Measurements from ENCODE around the gene TLX3.

TLX3 gene

DNA sequence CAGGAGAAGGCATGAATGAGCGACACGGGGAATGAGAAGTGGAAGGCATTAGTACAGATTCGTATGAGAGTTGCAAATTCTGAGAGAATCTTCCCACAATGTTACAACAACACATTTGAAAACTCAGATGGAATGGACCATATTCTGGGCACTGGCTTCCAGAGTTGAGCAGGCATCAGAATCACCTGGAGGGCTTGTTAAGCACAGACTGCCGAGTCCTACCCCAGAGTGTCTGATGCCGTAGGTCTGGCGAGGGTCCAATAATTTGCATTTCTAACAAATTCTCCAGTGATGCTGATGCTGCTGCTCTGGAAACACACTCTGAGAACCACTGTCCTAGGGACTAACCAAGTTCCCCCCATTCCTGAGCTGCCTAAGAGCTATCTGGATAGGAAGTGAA, 2.9 kb upstream of the TLX3 start:
- no peak for DNase-seq

DNA sequence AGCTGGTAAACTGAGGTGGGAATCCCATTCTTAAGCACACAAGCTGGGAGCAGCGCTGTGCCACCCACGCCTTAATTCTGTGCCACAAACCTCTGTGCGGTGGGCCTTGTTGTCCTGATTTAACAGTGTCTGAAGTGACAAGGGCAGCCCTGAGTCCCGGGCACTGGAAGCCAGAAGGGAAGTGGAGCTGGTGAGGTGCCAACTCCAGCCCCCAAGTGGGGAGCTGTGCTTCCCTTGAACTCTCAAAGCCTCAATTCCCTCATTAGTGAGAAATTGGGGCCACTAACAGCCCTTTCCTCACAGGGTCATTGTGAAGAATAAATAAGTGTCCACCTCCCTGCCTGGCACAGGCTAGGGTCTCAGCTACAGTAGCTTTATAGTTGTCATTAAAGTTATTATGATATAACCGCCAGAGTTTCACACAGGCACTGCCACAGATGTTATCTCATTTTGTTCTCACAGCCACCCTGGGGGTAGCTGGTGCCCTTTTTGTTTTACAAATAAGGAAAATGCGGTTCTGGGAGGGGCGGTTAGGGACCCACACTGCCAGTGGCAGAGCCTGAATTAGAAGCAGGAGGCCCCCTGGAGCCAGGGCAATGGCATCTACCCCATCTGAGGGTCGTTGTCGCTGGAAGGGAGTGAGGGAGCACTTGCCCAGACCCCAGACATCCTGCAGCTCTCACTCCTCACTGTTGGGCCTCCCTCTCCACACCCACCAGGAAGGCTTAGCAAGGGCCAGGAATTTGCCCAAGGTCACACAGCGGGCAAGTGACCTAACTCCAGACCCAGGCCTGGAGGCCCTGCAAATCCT, 2.1 kb upstream of the TLX3 start:
- peak; percentile 25 for DNase-seq

DNA sequence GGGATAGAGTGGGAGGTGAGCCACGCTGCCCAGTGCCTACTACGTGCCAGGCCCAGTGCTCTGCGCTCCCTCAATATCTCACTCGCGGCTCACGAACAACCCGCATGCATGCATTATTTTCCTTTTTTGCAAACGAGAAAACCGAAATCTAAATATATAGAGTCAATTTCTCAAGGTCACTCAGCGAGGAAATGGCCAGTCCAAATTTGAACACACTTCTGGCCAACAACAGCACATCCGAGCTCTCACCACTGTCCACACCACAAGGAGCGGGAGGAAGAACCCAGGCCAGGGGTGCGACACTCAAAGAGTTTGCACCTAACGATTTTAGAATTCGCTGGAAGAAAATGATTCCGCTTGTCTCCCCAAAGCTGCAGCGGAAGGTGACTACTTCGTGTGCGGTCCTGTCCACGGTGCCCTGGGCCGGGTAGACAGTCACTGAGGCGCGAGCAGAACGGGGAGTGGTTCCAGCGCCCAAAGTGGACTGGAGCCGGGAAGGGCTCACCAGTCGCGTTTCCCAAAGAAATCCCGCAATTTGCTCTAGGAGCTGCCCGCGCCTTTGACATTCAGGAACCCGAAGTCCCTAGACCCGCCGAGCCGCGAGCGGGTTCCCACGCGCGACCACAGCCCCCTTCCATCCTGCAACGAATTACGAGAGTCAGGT, 1.1 kb upstream of the TLX3 start:
- peak; percentile 74 for DNase-seq

DNA sequence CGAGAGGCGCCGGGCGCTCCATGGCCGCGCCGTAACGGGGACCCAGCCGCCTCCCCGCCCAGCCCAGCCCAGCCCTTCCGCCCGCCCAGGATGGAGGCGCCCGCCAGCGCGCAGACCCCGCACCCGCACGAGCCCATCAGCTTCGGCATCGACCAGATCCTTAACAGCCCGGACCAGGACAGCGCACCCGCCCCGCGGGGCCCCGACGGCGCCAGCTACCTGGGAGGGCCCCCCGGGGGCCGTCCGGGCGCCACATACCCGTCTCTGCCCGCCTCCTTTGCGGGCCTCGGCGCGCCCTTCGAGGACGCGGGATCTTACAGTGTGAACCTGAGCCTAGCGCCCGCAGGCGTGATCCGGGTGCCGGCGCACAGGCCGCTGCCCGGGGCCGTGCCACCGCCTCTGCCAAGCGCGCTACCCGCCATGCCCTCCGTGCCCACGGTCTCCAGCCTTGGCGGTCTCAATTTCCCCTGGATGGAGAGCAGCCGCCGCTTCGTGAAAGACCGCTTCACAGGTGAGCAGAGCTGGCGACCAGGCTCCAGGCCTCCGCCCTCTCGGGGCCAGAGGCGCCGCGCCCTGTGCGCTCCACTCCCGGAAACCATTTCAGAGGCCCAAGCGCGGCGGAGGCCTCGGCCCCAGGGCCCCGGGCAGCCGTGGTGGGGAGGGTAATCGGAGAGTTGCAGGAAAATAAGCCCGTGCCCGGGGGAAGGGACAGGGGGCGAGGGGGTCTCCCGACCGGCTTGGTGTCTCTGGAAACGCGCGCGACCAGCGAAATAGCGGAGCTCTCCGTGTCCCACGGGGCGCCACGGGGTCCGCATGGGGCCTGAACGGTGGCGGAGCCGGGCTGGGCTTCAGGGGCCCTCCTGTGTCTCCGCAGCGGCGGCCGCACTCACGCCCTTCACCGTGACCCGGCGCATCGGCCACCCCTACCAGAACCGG, 496 bp downstream of the TLX3 start:
- peak; percentile 72 for DNase-seq

DNA sequence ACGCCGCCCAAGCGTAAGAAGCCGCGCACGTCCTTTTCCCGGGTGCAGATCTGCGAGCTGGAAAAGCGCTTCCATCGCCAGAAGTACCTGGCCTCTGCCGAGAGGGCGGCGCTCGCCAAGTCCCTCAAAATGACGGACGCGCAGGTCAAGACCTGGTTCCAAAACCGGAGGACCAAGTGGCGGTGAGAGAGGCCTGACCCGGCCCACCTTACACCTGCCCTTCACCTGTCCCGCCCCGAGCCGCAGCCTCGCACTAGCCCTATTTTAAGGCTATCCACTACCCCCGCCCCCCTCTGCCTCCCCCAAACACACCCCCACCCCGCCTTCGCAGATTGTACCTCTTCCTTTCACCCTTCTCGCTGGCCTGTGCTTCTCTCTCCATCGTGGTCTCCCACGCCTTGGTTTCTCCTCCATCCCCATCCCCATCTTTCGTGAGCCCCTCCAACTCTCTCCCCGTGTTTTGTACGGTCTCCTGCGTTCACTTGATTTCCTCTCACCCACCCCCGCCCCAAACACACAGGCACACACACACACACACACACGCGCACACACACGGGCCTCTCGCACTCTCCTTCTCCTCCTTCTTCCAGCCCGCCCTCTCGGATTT, 1.3 kb downstream of the TLX3 start:
- no peak for DNase-seq

DNA sequence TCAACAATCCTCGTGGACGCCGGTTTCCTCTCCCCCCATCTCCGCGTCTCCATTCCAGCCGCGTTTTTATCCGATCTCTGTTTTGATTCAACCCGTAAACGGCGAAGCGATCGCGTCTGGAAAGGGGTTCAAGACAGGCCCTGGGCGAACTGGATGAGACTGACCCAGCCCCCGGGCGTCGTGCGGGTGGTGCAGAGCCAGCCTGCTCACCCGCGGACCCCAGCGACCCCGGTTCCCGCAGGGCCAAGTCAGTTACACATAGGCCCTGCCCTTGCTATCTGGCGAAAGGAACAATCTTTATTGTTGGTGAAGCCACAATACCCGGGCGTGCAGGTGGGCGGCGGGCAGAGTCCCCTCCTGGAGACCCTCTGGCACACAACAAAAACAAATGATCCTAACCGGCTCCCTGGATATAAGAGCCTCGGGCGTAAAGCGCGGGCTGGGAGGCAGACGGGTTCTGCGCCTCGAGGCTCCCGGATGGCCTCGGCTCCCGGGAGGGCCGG, 1.8 kb downstream of the TLX3 start:
- DNase-seq = no peak

DNA sequence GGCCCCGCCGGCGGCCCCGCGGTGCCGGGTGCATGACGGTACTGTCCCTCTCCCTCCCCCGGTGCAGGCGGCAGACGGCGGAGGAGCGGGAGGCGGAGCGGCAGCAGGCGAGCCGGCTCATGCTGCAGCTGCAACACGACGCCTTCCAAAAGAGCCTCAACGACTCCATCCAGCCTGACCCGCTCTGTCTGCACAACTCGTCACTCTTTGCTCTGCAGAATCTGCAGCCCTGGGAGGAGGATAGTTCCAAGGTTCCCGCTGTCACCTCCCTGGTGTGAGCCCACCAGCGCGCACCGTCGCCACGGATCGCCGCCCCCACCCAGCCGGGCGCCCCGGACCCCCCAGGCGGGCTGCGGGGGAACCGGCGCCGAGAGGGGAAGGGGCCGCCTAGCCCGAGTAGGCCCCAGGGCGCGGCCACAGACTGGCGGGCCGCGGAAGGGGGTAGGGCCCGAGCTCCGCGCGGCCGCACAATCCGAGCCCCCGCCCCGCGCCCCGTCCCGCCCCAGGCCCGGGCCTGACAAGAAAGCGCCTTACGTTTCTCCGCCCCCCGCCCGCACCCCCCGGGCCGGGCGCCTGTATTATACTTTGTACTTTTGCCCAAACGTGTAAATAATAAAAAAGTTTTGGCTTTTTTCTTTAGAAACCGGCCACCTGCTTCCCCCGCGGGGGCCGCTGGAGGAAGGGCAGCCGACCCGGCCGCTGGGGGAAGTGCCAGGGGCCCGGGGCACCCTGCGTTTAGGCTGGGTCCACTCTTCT, 2.5 kb downstream of the TLX3 start:
- peak; percentile 84 for DNase-seq

DNA sequence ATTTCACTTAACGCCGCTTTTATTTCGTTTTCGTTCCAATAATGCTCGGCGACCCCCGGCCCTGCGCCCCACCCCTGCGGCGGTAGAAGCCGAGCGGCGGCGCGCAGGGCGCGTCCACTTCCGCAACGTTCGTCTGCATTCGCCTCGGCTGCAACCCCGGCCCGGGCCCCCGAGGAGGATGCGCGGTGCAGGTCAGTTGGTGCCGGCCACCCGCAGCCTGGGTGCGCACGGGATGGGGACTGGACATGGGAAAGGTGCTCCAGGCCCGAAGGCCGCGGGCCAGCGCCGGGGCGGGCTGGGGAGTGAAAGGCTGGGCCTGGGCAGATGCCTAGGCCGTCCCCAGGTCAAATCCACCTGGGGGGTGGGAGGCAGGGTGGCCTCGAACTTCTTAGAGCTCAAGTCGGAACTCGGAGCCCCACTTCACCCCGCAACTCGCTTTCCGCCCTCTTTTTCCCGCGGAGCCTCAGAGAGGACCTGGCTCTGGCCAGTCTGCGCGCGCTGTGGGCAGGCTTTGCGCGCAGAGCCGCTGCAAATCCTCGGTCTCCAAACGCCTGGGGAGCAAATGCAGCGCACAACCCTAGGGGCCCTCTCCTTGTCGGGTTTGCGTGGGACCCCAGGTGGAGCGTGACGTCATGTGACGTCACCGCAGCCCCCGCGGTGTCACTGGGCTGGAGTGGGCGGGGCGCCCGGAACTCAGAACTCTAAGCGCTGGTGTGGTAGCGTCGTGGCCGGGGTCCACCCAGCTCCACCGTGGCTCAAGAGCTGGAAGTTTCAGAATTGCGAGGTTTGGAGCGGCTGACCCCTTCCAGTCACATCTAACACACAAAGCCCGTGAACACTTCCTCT, 3.3 kb downstream of the TLX3 start:
- DNase-seq = peak; percentile 71

DNA sequence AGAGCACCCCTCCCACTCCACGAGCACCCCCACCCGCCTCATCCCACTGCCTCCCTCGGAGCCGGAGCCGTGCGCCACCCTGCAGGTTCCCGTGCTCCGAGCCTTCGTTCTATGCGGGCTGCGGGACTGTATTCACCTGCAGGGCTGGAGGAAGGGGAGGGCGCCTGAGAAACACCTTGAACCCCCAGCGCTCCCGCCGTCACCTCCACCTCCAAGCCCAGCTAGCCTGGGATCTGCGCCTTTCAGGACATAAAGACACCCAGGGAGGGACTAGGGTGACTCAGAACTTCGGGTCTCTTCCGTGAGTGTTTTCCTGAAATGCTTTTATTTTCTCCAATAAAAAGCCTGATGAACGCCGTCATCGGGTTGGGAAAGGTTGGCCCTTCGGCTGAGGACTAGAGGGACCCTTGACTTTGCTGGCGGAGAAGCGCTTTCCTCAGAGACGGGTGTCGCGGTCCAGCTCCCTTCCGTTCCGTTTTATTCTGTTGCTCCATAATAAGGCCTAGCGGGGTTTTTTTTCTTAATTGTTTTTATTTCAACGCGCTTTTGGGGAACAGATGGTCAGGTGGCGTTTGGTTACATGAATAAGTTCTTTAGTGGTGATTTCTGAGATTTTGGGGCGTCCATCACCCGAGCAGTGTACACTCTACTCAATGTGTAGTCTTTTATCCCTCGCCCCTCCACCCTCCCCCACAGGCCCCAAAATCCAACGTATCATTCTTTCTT, 4.6 kb downstream of the TLX3 start:
- DNase-seq = peak; percentile 54

DNA sequence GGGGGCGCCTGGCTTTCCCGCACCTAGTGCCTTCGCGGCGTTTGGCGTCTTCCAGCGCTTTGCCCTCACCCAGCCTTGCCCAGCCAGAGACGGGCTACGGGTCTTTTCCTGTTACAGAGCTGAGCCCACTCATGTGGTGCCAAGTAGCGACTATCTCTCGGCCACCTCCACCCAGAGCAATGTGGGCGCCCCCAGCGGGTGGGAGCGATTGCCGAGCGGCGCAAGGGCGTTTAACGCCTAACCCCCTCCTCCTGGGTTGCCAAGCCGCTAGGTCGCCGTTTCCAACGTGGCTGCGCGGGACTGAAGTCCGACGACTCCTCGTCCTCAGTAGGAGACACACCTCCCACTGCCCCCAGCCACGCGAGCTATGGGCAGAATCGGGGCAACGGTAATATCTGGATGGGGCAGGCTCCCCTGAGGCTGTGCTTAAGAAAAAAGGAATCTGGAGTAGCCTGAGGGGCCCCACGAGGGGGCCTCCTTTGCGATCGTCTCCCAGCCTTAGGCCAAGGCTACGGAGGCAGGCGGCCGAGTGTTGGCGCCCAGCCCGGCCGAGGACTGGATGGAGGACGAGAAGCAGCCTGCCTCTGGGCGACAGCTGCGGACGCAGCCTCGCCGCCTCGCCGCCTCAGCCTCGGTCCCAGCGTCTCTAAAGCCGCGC, 5.8 kb downstream of the TLX3 start:
- peak; percentile 70 for DNase-seq

DNA sequence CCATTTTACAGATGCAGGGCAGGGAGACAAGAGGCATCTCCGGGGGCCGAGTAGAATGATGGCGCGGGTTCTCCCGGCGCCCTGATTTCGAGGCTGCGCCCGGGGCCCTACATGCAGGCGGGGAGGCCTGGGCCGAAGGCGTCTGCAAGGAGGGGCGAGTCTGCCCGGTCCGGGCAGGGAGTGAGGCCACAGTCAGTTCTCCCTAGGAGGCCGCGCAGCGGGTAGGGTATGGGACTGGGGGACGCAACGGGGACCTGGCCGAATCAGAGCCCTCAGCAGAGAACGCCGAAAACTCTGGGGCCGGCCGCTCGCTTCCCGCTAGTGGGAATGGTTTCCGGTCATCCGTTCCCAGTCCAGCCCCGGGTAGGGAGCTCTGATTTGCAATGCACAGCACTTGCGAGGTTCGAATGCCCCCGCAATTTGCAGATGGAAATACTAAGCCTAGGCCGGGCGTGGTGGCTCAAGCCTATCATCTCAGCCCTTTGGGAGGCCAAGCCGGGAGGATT, 6.4 kb downstream of the TLX3 start:
- peak; percentile 59 for DNase-seq

DNA sequence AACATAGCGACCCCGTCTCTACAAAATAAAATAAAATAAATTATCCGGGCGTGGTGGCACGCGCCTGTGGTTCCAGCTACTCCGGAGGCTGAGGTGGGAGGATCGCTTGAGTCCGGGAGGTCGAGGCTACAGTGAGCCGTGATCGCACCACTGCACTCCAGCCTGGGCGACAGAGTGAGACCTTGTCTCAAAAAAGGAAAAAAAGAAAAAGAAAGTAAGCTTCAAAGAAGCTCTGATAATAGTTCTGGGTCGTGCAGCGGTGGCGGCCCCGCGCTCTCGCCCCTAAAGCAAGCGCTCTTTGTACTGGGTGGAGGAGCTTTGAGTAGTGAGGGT, 6.8 kb downstream of the TLX3 start:
- DNase-seq = peak; percentile 31

DNA sequence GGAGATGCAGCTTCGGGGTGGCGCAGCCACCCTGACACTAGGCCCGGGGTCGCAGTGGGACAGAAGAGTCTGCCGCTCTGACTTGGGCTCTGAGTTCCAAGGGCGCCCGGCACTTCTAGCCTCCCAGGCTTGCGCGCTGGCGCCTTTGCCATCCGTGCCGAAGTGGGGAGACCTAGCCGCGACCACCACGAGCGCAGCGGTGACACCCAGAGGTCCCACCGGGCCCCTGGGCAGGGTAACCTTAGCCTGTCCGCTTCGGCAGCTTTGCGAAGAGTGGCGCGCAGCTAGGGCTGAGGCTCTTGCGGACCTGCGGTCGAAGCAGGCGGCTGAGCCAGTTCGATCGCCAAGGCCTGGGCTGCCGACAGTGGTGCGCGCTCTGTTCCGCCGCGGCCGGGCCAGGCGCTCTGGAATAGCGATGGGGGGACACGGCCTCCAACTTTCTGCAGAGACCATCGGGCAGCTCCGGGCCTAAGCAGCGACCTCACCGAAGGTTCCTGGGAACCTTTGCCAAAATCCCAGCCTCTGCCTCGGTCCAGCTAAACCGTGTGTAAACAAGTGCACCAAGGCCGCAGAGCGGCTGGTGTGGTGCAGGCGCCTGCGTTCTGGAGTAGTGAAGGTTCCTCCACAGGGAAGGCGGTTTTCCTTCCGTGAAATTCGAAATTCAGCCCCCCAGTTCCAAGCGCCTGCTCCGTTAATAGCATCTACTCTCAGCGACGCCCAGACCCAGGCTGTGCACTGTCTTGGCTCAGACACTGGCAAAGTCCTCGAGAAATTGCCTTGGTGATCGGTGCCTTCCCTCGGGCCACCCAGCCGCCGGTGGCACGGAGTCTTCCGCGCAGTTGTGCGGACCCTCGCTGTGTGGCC, 7.4 kb downstream of the TLX3 start:
- peak; percentile 73 for DNase-seq

DNA sequence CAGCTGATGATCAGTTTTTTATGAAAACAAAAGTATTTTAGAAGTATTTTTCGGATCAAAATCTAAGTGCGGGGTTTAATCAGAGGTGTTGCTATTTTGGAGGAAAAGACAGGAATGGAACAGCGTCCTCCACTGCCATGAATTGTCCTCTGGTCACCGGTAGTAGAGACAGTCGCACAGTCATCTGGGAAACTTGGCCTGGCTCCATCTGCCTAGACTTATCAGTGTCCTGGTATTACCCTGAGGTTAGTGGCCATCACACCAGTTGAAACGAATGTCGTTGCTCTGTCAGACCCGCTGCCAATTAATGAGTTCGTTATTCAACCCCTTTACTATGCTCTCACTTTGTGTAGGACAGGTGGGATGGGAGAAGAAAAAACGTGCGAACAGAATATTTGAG, 8.2 kb downstream of the TLX3 start:
- no peak for DNase-seq

DNA sequence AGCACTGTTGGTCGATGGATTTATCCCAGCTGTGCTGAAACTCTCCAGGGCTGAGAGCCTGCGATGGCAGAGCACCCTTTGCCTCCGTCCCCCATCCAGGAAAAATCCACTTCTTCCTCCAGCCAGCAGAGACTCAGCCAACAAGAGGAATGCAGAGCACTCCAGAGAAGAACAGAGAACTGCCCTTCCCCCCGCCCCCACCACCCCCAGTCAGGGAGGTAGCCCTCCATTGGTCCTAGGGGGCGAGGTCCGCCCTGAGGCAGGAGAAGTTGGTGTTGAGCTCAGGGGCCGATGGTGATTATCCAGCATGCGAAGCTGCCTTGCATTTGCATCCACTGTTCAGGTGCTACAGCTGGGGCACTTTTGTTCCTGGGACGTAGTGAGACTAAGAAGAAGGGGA, 9.0 kb downstream of the TLX3 start:
- DNase-seq = no peak

DNA sequence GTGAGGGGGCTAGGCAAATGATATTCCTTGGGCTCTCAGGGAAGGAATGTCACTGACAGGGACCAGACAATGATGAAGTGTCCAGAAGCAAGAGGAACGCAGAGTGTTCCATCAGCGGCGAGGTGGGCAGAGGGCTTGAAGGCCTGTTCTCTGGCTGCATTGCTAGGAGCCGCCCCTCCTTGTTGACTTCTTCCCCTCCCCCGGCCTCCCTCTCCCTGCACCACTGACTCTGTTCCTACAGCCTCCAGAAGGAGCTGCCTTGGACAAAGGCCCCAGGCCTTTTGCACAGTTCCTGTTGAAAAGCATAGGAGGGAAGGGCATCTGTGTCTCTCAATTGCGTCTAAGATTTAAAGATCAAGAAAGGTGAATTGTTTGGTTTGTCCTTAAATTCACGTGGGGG, 12.4 kb downstream of the TLX3 start:
- no peak for DNase-seq

DNA sequence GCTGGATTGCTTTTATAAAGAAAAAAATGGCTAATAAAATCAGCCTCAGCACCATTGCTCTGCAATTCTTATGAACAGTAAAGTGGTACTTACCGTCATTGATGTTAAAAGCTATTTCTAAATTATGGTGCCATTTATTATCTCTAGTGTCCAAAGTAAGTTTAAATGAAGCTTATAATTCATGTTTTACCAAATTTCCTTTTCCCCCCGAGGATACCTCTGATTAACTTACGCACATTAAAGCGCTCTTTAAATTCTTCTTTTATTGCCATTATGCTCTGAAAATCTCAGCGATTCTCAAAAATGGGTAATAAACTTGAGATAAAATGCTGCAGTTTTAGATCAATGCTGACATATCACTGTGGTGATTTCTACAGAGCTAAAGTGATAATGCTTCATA, 13.5 kb downstream of the TLX3 start:
- DNase-seq = no peak

DNA sequence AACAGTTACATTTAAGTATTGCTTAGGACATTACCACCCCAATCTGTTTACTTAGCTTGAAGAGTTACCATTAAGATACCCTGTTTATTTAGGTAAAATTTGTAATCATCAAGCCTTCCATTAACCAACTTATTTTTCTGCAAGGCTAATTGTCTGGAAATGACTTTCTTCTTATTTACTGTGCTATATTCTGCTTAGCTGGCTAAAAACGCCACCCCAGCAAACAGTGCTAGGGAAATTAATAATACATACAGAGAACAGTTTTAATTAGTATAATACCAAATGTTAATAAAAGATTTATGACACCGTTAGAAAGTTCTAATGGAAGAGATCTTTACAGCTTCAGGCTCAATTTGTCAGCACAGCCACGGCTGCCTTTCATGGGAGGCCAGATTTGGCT, 14.0 kb downstream of the TLX3 start:
- DNase-seq = no peak

Data from right kidney (tissue), 1 donor.